ENCODE results near the gene BCAS1. TPM values are rescaled to one million over a fixed set of nuclear protein-coding genes. Genes with fewer than 3 reads are reported as not detected.
A peak's percentile ranks its signal among the peaks of the same experiment; 100 is the strongest.

Gene BCAS1
- total and polyA plus RNA-seq, 10 of the 15 experiments (the other 5 are each of a cell fraction or from before 2014, with no cell fraction given) = 0.21 to 1.4 (median 0.55) TPM

DNA sequence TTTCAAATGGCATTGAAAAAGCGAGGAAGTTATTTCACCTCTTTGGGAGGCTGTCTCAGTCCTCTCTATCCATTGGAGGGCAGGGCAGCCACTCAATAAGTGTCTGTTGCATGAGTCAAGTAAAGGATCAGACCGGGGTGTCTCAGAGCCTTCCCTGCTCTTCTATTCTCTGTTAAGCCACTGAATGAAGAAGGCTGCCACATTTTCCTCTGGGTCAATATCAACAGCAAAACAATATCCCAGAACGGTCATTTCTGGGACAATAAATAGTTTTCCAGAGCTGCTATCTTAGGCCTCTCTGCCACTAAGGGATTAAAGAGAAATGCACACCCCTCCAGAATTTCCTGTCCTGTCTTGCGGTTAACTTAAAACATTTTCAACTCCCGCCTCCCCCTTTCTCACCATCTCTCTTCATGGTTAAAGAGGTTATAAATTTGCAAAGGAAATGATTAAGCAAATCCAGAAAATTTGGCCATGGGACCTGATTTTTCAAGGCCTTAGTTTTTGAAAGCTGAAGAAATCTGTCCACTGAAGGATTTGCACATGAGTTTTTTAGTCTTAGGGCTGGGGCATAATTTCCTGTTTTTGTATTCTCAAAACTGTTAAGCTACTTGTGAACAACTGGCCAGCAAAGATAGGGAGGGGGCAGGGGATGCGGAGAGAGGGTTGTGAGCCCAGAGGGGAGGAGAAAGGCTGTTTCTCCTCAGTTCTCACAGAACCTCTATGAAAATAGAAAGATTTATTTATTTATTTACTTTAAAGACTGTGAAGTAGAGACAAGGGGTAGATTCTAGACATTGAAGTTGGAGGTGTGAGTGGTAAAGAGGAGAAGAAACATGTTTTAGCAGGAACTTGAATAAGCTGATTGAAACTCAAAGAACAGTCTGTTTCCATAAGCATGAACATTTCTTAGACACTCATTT, 135.7 kb downstream of the BCAS1 start (continued):
- peak; percentile 75 for TF ChIP-seq MLLT1 (IDR thresholded peaks at IDR 0.05)
- no peak for TF ChIP-seq MEF2A (IDR thresholded peaks at IDR 0.05; ENCODE audit: insufficient read depth, low read depth, low read length)
- no peak for TF ChIP-seq TCF7 (IDR thresholded peaks at IDR 0.05; ENCODE audit: borderline replicate concordance)
- no peak for TF ChIP-seq ZNF384 (IDR thresholded peaks at IDR 0.05; ENCODE audit: borderline replicate concordance, low read depth, low read length)
- TF ChIP-seq, protein P1, sequence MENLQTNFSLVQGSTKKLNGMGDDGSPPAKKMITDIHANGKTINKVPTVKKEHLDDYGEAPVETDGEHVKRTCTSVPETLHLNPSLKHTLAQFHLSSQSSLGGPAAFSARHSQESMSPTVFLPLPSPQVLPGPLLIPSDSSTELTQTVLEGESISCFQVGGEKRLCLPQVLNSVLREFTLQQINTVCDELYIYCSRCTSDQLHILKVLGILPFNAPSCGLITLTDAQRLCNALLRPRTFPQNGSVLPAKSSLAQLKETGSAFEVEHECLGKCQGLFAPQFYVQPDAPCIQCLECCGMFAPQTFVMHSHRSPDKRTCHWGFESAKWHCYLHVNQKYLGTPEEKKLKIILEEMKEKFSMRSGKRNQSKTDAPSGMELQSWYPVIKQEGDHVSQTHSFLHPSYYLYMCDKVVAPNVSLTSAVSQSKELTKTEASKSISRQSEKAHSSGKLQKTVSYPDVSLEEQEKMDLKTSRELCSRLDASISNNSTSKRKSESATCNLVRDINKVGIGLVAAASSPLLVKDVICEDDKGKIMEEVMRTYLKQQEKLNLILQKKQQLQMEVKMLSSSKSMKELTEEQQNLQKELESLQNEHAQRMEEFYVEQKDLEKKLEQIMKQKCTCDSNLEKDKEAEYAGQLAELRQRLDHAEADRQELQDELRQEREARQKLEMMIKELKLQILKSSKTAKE (IDR thresholded peaks at IDR 0.05; ENCODE audit: low read depth, poor library complexity, severe bottlenecking) = peak; percentile 56
- TF ChIP-seq CHD4 (IDR thresholded peaks at IDR 0.05) = no peak
- TF ChIP-seq, protein P2, sequence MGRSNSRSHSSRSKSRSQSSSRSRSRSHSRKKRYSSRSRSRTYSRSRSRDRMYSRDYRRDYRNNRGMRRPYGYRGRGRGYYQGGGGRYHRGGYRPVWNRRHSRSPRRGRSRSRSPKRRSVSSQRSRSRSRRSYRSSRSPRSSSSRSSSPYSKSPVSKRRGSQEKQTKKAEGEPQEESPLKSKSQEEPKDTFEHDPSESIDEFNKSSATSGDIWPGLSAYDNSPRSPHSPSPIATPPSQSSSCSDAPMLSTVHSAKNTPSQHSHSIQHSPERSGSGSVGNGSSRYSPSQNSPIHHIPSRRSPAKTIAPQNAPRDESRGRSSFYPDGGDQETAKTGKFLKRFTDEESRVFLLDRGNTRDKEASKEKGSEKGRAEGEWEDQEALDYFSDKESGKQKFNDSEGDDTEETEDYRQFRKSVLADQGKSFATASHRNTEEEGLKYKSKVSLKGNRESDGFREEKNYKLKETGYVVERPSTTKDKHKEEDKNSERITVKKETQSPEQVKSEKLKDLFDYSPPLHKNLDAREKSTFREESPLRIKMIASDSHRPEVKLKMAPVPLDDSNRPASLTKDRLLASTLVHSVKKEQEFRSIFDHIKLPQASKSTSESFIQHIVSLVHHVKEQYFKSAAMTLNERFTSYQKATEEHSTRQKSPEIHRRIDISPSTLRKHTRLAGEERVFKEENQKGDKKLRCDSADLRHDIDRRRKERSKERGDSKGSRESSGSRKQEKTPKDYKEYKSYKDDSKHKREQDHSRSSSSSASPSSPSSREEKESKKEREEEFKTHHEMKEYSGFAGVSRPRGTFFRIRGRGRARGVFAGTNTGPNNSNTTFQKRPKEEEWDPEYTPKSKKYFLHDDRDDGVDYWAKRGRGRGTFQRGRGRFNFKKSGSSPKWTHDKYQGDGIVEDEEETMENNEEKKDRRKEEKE (IDR thresholded peaks at IDR 0.05) = peak; percentile 75; the same call in 1 of the 2 replicates
- peak; percentile 63; the same call in 1 of the 2 replicates for TF ChIP-seq CHD1 (IDR thresholded peaks at IDR 0.05; ENCODE audit: low read depth, low read length)
- no peak for TF ChIP-seq SIN3A (IDR thresholded peaks at IDR 0.05; ENCODE audit: low read depth, low read length)
- TF ChIP-seq PAX5 (IDR thresholded peaks at IDR 0.05; ENCODE audit: borderline replicate concordance, low read depth, low read length) = no peak
- TF ChIP-seq ELK1 (IDR thresholded peaks at IDR 0.05; ENCODE audit: low read depth, low read length) = no peak
- 0 out of 4 replicates have a peak, but pooled peaks of 1 of the 2 experiments have one; percentile 95 for TF ChIP-seq ETV6 (conservative IDR thresholded peaks at IDR 0.05 in 1 of 2, IDR thresholded peaks at IDR 0.05 in 1 of 2; ENCODE audit: borderline replicate concordance in 1 of 2, low read depth in 1 of 2)
- TF ChIP-seq ASH2L (IDR thresholded peaks at IDR 0.05; ENCODE audit: borderline replicate concordance, low read depth) = no peak
- TF ChIP-seq CEBPB (IDR thresholded peaks at IDR 0.05; ENCODE audit: borderline replicate concordance in 1 of 2, low read depth in 2 of 2, low read length in 2 of 2) = no peak
- TF ChIP-seq, protein P3, sequence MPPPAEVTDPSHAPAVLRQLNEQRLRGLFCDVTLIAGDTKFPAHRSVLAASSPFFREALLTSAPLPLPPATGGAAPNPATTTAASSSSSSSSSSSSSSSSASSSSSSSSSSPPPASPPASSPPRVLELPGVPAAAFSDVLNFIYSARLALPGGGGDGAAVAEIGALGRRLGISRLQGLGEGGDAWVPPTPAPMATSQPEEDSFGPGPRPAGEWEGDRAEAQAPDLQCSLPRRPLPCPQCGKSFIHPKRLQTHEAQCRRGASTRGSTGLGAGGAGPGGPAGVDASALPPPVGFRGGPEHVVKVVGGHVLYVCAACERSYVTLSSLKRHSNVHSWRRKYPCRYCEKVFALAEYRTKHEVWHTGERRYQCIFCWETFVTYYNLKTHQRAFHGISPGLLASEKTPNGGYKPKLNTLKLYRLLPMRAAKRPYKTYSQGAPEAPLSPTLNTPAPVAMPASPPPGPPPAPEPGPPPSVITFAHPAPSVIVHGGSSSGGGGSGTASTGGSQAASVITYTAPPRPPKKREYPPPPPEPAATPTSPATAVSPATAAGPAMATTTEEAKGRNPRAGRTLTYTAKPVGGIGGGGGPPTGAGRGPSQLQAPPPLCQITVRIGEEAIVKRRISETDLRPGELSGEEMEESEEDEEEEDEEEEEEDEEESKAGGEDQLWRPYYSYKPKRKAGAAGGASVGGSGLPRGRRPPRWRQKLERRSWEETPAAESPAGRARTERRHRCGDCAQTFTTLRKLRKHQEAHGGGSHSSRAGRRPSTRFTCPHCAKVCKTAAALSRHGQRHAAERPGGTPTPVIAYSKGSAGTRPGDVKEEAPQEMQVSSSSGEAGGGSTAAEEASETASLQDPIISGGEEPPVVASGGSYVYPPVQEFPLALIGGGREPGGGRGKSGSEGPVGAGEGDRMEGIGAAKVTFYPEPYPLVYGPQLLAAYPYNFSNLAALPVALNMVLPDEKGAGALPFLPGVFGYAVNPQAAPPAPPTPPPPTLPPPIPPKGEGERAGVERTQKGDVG (CRISPR knock-in tag; IDR thresholded peaks at IDR 0.05) = no peak
- no peak for TF ChIP-seq PML (IDR thresholded peaks at IDR 0.05; ENCODE audit: low read length)
- no peak for TF ChIP-seq RCOR1 (conservative IDR thresholded peaks at IDR 0.05; ENCODE audit: low read depth, low read length)
